NCI-H2196 treated with DMSO at 0.1 percent for 48 hours (cell line): ENCODE data around the gene ZFYVE1.
"Not testable (repeated sequence)": the region's sequence is repeated elsewhere in the genome, so short reads cannot be mapped to it uniquely, and the experiment has no call there.

Experiments
- DNase-seq: peaks from one replicate; lab custom pipeline; 2025; ENCODE audit not compliant: unreplicated experiment; lab: John Stamatoyannopoulos, UW

ZFYVE1 gene, protein sequence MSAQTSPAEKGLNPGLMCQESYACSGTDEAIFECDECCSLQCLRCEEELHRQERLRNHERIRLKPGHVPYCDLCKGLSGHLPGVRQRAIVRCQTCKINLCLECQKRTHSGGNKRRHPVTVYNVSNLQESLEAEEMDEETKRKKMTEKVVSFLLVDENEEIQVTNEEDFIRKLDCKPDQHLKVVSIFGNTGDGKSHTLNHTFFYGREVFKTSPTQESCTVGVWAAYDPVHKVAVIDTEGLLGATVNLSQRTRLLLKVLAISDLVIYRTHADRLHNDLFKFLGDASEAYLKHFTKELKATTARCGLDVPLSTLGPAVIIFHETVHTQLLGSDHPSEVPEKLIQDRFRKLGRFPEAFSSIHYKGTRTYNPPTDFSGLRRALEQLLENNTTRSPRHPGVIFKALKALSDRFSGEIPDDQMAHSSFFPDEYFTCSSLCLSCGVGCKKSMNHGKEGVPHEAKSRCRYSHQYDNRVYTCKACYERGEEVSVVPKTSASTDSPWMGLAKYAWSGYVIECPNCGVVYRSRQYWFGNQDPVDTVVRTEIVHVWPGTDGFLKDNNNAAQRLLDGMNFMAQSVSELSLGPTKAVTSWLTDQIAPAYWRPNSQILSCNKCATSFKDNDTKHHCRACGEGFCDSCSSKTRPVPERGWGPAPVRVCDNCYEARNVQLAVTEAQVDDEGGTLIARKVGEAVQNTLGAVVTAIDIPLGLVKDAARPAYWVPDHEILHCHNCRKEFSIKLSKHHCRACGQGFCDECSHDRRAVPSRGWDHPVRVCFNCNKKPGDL

DNA sequence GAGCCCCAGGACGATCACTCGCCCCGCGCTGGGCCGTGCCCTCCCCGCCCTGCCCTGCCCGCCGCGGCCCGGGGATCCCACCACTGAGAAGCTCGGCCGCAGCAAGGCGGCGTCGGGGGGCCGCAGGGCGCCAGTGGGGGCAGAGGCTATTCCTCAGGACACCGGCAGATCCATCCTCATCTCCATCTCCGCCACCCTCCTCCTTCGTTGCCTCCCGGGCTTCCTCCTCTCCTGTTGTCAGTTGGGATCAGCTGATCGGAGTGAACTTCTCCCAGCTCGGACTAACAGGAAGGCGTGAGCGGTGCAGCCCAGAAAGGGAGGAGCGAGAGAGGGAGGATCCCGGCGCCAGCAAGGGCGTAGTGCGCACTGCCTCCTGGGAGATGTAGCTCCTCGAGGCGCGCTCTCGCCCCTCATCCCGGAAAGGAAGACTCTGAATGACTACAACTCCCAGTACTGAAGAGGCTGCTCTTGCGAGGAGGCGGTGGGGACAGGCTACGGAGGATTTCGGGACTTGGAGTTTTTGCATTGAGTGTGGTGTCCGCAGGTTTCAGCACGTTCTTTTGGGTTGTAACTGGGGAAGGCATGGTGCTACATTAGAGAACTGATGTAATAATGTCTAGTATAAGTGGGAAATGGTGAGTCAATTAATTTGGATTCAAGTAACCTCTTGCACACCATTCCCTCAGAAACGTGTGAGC, at the start of gene ZFYVE1:
Gene ZFYVE1, minus strand, starts transcription at position 262 of the 698 bp plus-strand sequence. CDS start 2,598 bp downstream, outside the sequence.
- peak; percentile 99 for DNase-seq

DNA sequence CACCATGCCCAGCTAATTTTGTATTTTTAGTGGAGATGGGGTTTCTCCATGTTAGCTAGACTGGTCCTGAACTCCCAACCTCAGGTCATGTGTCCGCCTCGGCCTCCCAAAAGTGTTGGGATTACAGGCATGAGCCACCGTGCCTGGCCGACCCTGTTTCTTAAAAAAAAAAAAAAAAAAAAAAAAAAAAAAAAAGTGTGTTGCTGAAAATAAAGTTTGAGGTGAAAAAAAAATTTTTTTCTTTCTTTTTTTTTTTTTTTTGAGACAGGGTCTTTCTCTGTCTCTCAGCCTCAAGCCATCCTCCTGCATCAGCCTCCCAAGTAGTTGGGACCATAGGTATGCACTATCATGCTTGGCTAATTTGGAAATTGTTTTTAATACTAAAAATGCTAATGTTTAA, 42.7 kb upstream of the ZFYVE1 start:
- no peak for DNase-seq

DNA sequence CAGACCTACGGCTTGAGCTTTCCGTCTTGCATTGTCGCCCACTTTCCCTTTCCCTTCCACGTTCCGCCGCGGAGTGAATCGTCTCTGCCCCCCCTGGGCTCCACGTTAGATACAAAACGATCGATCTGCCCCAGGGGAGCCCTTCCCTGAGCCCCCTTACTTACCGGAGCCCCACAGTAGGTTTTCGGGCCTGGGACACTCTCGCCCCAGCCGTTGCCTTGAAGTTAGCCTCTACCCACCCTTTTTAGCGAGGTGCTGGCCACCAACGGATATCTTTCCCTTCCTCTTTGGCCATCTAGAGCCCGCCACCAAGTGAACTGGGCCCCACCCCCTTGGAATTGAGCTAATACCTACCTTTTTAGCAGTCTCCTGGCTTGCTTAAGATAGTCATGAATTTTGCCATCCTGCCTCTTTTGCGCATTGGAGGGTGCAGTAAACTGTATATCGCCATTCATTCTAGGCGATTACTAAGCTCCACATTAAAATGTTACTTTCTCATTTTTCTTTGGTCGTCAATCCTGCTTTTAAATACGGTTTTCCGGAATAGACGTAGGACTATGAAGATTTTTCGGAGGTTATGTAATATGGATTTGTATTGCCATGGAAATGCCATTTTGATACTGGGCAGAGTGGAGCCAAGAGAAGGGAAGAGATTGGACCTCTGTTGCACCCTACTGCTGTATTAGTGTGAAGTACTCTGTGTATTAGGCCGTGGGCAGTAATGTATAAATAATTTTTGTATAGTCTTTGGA, 32.2 kb upstream of the ZFYVE1 start:
- DNase-seq = no peak

DNA sequence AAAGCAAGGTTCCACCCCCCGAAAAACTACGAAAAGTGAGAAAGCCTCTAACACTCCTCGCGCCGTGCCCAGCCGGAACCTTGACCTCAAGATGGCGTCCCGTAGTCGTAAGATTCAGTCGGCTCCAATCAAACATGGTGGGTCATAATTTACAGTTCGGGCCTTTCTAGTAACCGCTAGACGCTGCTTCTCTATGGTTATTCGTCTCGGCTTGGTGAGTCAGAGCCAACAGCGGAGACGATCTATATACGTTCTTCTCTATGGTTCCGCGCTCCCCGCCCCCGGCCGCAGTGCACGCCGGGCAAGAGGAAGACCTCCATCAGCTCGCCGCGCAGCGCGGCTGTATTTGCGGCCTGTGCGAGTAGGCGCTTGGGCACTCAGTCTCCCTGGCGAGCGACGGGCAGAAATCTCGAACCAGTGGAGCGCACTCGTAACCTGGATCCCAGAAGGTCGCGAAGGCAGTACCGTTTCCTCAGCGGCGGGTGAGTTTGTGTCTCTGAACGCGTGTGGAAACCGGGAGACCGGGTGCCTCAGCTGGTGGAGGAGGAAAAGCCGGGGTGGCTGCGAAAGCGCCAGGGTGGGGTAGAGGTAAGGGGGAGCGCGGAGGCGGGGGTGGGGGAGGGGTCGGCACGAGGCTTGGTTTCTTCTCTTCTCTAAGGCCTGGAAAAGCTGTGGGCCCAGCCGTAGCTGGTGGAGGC, 31.5 kb upstream of the ZFYVE1 start, which contains the start of gene RBM25:
Gene RBM25, plus strand, starts transcription at position 311 of the 698 bp plus-strand sequence. CDS start 13,108 bp downstream, outside the sequence.
- DNase-seq = peak; percentile 98

DNA sequence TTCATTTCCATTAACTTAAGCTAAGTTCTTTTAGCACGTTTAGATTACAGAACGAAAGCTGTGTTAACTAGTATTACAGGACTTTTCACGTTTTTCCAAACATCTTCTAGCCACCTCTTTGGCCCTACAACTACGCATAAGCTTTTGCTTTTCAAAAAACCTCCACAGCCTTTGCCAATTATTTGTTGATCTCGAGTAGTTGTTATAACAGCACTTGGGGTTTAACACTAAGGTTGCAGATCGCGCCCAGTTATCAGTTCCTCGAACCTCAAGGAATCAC, 31.0 kb upstream of the ZFYVE1 start:
- DNase-seq = no peak

DNA sequence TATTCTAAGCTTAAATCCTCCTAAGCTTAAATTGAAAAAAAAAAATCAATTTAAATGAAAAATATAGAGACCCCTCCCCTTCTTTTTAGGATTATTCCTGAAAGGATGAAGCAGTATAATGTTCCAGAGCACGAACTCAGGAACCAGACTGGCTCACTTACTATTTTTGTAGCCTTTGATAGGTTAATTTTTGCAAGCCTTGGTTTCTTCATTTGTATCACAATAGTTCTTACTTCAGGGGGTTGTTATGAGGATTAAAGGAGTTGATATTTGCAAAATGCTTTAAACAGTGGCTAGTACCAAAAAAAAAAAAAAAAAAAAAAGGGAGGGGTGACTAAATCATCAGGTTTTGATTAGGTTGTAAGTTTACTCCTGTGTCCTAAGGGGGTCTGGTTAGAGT, 28.3 kb upstream of the ZFYVE1 start:
- DNase-seq = no peak

DNA sequence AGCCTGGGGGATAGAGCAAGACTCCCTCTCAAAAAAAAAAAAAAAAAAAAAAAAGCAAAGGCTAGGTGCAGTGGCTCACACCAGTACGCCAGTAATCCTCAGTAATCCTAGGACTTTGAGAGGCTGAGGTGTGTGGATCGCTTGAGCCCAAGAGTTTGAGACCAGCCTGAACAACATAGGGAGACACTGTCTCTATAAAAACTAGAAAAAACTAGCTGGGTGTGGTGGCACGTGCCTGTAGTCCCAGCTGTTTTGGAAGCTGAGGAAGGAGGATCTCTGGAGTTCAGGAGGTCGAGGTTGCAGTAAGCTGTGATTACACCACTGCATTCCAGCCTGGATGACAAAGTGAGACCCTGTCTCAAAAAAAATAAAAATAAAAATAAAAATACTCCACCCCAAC, 22.5 kb upstream of the ZFYVE1 start:
- DNase-seq = no peak

DNA sequence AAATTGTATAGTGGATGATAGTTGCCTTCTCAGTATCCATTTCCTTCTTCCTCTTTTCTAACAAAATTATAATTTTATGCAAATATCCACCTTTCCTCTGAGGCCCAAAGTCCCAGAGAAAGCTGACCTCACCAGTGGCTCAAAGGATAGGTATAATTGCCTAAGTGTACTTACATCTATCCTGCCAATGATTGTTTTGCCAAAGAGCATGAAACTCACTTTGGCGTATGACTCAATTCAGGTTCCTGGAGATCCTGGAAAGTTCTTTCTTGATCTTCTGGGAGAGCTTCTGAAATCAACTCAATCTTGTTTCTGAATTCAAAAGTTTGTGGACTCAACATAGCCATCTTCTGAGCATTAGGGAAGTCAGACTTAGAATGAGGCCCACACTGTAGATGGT, 20.9 kb upstream of the ZFYVE1 start:
- DNase-seq = no peak

DNA sequence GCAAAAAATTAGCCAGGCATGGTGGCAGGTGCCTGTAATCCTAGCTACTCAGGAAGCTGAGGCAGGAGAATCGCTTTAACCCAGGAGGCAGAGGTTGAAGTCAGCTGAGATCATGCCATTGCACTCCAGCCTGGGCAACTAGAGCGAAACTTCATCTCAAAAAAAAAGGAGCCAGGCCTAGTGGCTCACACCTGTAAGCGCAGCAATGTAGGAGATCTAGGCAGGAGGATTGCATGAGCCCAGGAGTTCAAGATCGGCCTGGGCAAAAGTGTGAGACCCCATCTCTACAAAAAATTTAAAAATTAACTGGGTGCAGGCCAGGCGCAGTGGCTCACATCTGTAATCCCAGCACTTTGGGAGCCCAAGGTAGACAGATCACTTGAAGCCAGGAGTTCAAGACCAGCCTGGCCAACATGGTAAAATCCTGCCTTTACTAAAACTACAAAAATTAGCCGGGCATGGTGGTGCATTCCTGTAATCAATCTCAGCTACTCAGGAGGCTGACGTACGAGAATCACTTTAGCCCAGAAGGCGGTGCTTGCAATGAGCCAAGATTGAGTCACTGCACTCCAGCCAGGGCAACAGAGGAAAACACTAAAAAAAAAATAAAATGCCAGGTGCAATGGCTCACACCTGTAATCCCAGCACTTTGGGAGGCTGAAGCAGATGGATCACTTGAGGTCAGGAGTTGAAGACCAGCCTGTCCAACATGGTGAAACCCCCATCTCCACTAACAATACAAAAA, 10.0 kb upstream of the ZFYVE1 start:
- not testable (repeated sequence) for DNase-seq

DNA sequence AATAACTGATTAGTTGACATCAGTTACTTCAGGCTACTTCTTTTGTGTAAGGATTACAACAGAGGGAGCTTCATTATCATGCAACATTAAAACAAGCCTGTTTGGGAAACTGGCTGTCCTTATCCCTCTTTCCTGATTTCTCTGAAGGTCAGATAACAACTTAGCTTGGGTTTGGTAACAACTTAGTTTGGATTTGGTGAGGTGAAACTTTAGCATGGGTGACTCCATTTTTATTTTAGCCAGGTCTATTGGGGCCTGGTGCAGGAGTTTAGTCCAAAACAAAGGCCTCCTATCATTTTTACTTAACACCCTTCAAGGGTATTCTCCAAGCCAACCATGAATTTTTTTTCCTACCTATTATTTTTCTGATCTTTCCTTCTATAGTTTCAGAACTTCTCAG, 1.1 kb upstream of the ZFYVE1 start:
- DNase-seq = no peak

DNA sequence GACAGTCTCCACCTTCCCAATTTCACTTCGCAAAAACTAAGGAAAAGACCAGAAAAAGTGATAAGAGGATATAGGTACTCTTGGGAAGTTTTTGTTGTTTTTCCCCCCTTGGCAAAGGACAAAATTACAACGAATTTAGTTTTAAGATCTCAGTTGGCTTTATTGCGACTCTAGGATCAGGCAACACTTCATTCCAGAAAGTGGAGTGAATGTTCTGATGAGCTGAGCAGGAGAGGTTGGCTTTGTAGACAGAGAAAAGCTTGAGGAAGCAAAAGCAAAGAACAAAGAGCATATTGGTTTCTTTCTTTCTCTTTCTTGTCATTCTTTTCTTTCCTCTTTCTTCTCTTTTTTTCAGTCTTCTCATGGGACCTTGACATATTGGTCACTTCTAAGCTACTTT, 640 bp upstream of the ZFYVE1 start:
- no peak for DNase-seq

DNA sequence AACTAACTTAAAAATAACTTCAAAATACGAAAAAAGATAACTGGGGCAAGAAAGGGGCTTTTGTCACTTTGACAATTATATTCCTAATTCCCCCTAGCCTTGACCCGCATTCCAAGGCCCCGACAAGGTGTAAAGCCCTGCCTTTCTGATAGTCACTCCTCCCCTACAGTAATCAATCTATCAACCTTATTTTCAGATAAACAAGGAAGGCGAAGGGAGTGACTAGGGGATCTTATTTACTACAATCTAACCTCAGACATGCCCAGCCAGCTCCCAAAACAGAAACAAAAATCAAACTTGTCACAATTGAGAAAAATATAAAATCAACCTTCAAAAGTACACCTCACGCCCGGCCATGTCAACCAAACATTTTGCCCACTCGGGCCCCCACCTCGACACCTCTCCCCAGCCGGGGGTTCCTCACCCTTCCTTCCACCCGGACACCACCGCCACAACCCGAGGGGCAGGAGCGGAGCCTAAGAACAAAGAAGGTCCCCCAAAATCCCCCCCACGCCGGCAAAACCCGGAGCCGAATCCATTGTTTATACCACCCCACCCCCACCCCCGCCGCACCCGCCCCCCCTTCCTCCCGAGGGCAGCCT, 562 bp downstream of the ZFYVE1 start:
- DNase-seq = no peak

DNA sequence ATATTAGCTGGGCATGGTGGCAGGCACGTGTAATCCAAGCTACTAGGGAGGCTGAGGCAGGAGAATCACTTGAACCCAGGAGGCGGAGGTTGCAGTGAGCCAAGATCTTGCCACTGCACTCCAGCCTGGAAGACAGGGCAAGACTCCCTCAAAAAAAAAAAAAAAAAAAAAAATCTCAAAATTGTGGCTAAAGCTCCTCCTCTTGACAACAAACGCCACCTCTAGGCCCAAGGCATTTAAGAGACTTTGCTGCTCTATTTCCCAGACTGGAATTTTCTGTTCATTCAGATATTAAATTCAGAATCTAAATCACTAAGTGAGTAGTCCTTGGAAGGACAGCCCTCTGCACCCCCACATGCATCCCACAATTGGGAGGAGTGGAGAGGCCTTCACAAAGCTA, 1.4 kb downstream of the ZFYVE1 start:
- no peak for DNase-seq

DNA sequence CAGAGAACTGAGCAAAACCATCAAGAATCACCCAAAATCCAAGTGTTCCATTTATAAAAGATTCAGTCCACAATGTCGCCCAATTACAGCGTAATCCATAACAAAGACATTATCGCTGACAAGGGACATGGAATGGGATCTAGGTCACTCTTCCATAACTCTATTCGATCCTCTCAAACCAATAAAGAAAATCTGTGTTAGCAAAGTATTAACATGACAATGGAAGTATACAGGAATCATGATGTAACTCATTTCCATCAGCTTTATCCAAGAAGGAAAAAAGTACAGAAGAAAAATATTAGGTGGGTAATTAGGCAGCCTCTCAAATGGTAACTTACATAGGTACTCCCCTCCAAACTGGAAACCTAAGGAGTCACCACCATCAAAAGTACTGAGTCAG, 4.9 kb downstream of the ZFYVE1 start:
- no peak for DNase-seq

DNA sequence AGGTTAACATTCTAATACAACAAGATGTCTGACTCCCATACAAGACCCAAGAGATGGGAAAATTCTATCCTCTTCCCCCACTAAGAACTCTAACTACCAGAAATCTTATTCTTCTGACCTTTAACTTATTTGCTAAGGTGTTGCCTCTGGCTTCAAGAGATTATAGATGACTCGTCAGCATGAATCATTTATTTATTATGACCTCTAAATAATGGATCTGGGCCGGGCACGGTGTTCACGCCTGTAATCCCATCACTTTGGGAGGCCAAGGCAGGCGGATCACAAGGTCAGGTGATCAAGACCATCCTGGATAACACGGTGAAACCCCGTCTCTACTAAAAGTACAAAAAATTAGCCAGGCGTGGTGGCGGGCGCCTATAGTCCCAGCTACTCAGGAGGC, 10.9 kb downstream of the ZFYVE1 start:
- not testable (repeated sequence) for DNase-seq

DNA sequence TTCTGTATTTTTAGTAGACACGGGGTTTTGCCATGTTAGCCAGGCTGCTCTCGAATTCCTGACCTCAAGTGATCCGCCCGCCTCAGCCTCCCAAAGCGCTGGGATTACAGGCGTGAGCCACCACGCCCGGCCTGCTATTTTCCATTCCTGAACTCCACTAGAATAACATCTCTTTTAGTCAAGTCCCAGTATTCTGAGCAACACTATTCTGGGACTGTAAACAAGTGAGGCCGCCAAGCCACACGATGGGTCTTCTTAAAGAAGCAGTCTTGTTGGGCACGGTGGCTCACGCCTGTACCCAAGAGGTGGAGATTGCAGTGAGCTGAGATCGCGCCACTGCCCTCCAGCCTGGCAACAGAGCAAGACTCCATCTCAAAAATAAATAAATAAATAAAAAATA, 11.4 kb downstream of the ZFYVE1 start:
- DNase-seq = not testable (repeated sequence)

DNA sequence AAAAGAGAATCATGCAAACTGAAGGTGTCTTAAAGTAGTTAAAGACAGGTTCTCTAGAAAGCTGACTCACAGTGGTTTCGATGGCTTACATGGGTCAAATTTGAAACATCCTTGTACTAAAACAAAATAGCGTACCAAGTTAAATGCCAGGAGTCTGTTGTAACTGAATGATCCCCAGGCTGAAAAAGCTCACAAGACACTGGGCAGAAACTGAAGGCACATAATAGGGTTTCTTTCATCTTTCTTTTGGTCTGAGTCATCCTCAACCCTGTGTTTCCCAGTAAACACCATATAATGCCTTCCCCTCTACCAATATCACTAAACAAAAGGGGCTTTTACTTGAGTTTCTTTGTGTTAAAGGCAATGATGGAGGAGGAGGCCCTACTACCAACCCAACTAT, 12.8 kb downstream of the ZFYVE1 start:
- no peak for DNase-seq

DNA sequence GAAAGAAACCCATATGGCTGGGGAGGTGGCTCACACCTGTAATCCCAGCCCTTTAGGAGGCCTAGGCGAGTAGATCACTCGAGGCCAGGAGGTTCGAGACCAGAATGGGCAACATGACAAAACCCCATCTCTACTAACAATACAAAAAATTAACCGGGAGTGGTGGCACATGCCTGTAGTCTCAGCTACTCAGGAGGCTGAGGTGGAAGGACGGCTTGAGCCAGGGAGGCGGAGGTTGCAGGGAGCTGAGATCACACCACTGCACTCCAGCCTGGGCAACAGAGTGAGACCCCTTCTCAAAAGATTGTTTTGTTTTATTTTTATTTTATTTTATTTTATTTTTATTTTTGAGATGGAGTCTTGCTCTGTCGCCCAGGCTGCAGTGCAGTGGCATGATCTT, 15.7 kb downstream of the ZFYVE1 start:
- not testable (repeated sequence) for DNase-seq

DNA sequence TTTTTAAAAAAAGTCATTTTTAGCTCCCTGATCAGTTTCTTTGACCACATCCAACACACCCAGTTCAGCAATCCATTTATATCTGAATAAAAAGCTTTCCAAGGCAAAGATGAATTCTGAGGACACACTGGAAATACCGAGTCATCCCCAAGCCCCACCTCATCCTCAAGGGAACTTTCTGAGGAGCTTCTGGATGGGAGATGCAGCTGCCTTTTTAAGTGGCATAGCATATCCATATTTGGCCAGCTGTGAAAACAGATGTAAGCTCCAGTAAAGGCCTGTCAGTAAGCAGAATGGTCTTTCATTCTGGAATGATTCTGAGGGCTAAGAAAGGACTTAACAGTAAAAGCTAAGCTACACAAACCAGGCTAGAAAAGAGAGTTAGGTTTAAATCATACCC, 18.4 kb downstream of the ZFYVE1 start:
- DNase-seq = no peak
